HAP-1 (cell line): ENCODE results near the gene IGFBP5.

ENCODE experiments used
- DNase-seq, 2 experiments: peaks; one replicate each; pipeline ENCODE4 v3.0.0-alpha.2; 2016 to 2020; ENCODE audit warnings: low spot score in 2 of 2
- H3K27me3 ChIP-seq: fragments of 250-450 bp; sonication (Bioruptor Pico); 2 replicates; pipeline ENCODE4 v1.5.1; 2020; ENCODE audit warnings: low read depth, mild to moderate bottlenecking, moderate library complexity
- H3K36me3 ChIP-seq: fragments of 250-450 bp; sonication (Bioruptor Pico); replicated peaks from 2 replicates; pipeline ENCODE4 v1.5.1; 2020; ENCODE audit warnings: mild to moderate bottlenecking
- H3K4me1 ChIP-seq: fragments of 250-450 bp; sonication (Bioruptor Pico); 2 replicates; pipeline ENCODE4 v1.5.1; 2020; ENCODE audit warnings: mild to moderate bottlenecking
- H3K4me3 ChIP-seq: fragments of 250-450 bp; sonication (Bioruptor Pico); 2 replicates; pipeline ENCODE4 v1.5.1; 2020; ENCODE audit warnings: mild to moderate bottlenecking, moderate library complexity
- H3K9me3 ChIP-seq: fragments of 250-450 bp; sonication (Bioruptor Pico); 2 replicates; pipeline ENCODE4 v1.5.1; 2020; ENCODE audit warnings: mild to moderate bottlenecking, moderate library complexity
- in situ Hi-C: fragments of 300-500 bp; cut with MboI; formaldehyde crosslinking; loops from 3 replicates; pipeline ENCODE4 v1.14.3; 2020; ENCODE audit warnings: low sequenced_read_pairs, inconsistent platforms, mixed read lengths

The IGFBP5 gene

GRCh38 chr2:216633616-216634369, 61.6 kb downstream of the IGFBP5 start:
- H3K9me3 ChIP-seq, result no peaks in the 10 kb centered on the region
- H3K27me3 ChIP-seq, result no peaks in the 10 kb centered on the region
- peak overlapping the region; percentile 86 for H3K4me3 ChIP-seq
- in situ Hi-C loops, result no loop called here
- peaks cover 13% of the 10 kb centered on the region for H3K36me3 ChIP-seq
- H3K4me1 ChIP-seq, result peaks cover 20% of the 10 kb centered on the region
- peak in 1 of 2 experiments; percentile 55 for DNase-seq

GRCh38 chr2:216632952-216633615, 62.3 kb downstream of the IGFBP5 start, which contains the start of gene IGFBP2:
IGFBP2 (plus strand) TSS chr2:216633420; CDS start chr2:216633524, 104 bp downstream.
- Histone ChIP-seq H3K36me3 (peaks cover 9% of the 10 kb centered on the region), H3K4me3 (peak within 1 kb of the TSS; percentile 86), H3K9me3 (no peaks in the 10 kb centered on the region), H3K27me3 (no peaks in the 10 kb centered on the region), H3K4me1 (peaks cover 20% of the 10 kb centered on the region)
- peak; percentile 84 to 91 for DNase-seq
- in situ Hi-C loops, result no loop called here

- DNase-seq, result no peak
- Histone ChIP-seq H3K4me3 (peak overlapping the region; percentile 41), H3K27me3 (no peaks in the 10 kb centered on the region), H3K9me3 (no peaks in the 10 kb centered on the region), H3K4me1 (peaks cover 20% of the 10 kb centered on the region), H3K36me3 (peaks cover 2% of the 10 kb centered on the region)
- in situ Hi-C loops, result no loop called here
Measured at GRCh38 chr2:216632346-216632951, 62.9 kb downstream of the IGFBP5 start.

- in situ Hi-C loops, result no loop called here
- H3K9me3 ChIP-seq, result no peaks in the 10 kb centered on the region
- H3K4me1 ChIP-seq, result peaks cover 9% of the 10 kb centered on the region
Measured at GRCh38 chr2:216629784-216630183, 65.6 kb downstream of the IGFBP5 start.

GRCh38 chr2:216626875-216627245, 68.5 kb downstream of the IGFBP5 start:
- no peaks in the 10 kb centered on the region for H3K9me3 ChIP-seq
- 0 out of 2 replicates have a peak, but pooled peaks cover 2% of the 10 kb centered on the region for H3K4me1 ChIP-seq
- H3K4me3 ChIP-seq, result no peak overlapping the region
- no peaks in the 10 kb centered on the region for H3K27me3 ChIP-seq
- no peak for DNase-seq
- in situ Hi-C loops, result no loop called here
- no peaks in the 10 kb centered on the region for H3K36me3 ChIP-seq

More at GRCh38 chr2:216629784-216630183, 65.6 kb downstream of the IGFBP5 start:
- Histone ChIP-seq H3K27me3 (no peaks in the 10 kb centered on the region), H3K36me3 (no peaks in the 10 kb centered on the region), H3K4me3 (no peak overlapping the region)
- DNase-seq, result no peak

GRCh38 chr2:216626168-216626874, 69.0 kb downstream of the IGFBP5 start:
- Histone ChIP-seq H3K27me3 (no peaks in the 10 kb centered on the region), H3K4me3 (no peak overlapping the region), H3K9me3 (no peaks in the 10 kb centered on the region), H3K36me3 (no peaks in the 10 kb centered on the region), H3K4me1 (0 out of 2 replicates have a peak, but pooled peaks cover 2% of the 10 kb centered on the region)
- in situ Hi-C loops, result no loop called here
- no peak for DNase-seq

GRCh38 chr2:216624251-216624650, 71.1 kb downstream of the IGFBP5 start:
- H3K4me1 ChIP-seq, result peaks cover 9% of the 10 kb centered on the region
- H3K4me3 ChIP-seq, result no peak overlapping the region
- no peaks in the 10 kb centered on the region for H3K27me3 ChIP-seq
- H3K36me3 ChIP-seq, result no peaks in the 10 kb centered on the region
- no peak for DNase-seq
- H3K9me3 ChIP-seq, result no peaks in the 10 kb centered on the region
- in situ Hi-C loops, result no loop called here

GRCh38 chr2:216622526-216622925, 72.8 kb downstream of the IGFBP5 start:
- Histone ChIP-seq H3K4me1 (peaks cover 6% of the 10 kb centered on the region), H3K4me3 (no peak overlapping the region), H3K9me3 (no peaks in the 10 kb centered on the region), H3K27me3 (no peaks in the 10 kb centered on the region), H3K36me3 (no peaks in the 10 kb centered on the region)
- in situ Hi-C loops, result no loop called here
- no peak for DNase-seq
